ENCODE measurements around the gene NDFIP1.
A peak's percentile ranks its signal among the peaks of the same experiment; 100 is the strongest.

Gene NDFIP1

GRCh38 chr5:142197098-142197497 lies 88.5 kb downstream of the NDFIP1 start:
- no peak for TF ChIP-seq CTCF (conservative IDR thresholded peaks at IDR 0.05; ENCODE audit: low read length)
- no peak overlapping the region for H3K4me3 ChIP-seq (ENCODE audit: low read length)
- peak; percentile 9 for DNase-seq (ENCODE audit: low read depth)

- DNase-seq (ENCODE audit: low read depth): no peak
- no peak for TF ChIP-seq CTCF (conservative IDR thresholded peaks at IDR 0.05; ENCODE audit: low read length)
- no peak overlapping the region for H3K4me3 ChIP-seq (ENCODE audit: low read length)
These were observed 89.2 kb downstream of the NDFIP1 start for GRCh38 chr5:142197781-142198180.

GRCh38 chr5:142199388-142199787 lies 90.8 kb downstream of the NDFIP1 start:
- H3K4me3 ChIP-seq (ENCODE audit: low read length): no peak overlapping the region
- TF ChIP-seq CTCF (conservative IDR thresholded peaks at IDR 0.05; ENCODE audit: low read length): no peak
- no peak for DNase-seq (ENCODE audit: low read depth)

DNA sequence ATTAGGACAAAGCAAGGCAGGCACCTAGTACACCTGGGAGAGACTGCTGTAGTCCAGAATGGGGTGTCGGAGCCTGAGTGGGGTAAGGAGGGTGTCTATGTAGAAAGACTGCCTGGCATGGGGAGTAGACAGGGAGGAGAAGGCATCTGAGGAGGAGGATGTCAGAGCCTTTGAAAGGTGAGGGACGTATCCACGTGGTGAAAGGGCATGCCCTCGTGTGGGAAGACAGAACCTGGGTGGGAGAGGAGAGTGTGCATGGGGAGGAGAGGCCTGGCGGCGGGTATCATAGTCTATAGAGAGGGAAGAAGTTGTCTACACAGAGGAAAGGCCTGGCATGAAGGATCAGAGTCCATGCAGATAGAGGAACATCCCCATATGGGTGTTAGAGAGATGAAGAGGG lies 91.8 kb downstream of the NDFIP1 start:
- TF ChIP-seq CTCF (conservative IDR thresholded peaks at IDR 0.05; ENCODE audit: low read length): no peak
- no peak for DNase-seq (ENCODE audit: low read depth)
- H3K4me3 ChIP-seq (ENCODE audit: low read length): no peak overlapping the region

DNA sequence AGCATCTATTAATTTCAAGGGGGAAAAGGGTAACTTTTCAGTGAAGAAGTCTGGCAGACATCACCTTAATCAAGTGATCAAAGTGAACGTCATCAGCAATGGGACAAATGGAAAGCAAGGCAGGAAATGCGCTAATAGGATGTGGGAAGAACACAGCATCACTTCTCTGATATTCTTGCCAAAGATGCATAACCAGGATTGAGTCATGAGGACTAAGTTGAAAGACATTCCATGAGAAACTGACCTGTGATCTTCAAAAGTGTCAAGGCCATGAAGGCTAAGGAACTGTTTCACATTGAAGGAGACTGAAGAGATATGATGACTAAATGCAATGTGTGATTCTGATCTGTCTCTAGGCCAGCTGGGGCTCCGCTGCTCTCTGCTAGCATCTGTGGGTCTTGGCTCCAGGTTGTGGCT lies 92.9 kb downstream of the NDFIP1 start:
- no peak overlapping the region for H3K4me3 ChIP-seq (ENCODE audit: low read length)
- no peak for TF ChIP-seq CTCF (conservative IDR thresholded peaks at IDR 0.05; ENCODE audit: low read length)
- peak; percentile 89 for DNase-seq (ENCODE audit: low read depth)

DNA sequence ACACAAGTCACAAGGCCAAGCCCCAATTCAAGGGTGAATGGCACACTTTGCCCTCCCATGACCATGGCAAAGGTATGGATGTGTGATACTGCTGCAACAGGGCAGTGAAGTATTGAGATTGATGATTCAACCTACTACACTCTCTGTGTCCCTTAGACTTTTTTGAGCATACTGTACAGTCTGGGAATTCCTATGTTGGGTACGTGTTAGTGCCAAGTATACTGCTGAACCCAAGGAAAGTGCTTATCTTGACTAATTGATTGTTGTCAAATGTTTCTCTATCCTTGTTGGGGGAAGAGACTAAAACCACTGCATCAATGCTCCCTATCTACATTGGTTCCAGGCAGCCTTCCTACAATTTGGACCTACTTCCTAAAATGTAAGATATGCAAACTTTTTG lies 93.7 kb downstream of the NDFIP1 start:
- no peak overlapping the region for H3K4me3 ChIP-seq (ENCODE audit: low read length)
- TF ChIP-seq CTCF (conservative IDR thresholded peaks at IDR 0.05; ENCODE audit: low read length): no peak
- DNase-seq (ENCODE audit: low read depth): peak; percentile 35
